ENCODE results near the gene AGPAT1.
A peak's percentile ranks its signal among the peaks of the same experiment; 100 is the strongest.
"Not testable (repeated sequence)": the region's sequence is repeated elsewhere in the genome, so short reads cannot be mapped to it uniquely, and the experiment has no call there.

The AGPAT1 gene

GRCh38 chr6:32198345-32198696, 22.4 kb upstream of the AGPAT1 start:
- DNase-seq, result no peak

GRCh38 chr6:32196682-32197616, 21.1 kb upstream of the AGPAT1 start:
- DNase-seq, result no peak

- DNase-seq, result peak in 1 of 2 experiments; percentile 38
Measured at GRCh38 chr6:32195902-32196681, 20.2 kb upstream of the AGPAT1 start.

GRCh38 chr6:32195652-32195901, 19.7 kb upstream of the AGPAT1 start:
- DNase-seq, result peak; percentile 98 to 99

DNA sequence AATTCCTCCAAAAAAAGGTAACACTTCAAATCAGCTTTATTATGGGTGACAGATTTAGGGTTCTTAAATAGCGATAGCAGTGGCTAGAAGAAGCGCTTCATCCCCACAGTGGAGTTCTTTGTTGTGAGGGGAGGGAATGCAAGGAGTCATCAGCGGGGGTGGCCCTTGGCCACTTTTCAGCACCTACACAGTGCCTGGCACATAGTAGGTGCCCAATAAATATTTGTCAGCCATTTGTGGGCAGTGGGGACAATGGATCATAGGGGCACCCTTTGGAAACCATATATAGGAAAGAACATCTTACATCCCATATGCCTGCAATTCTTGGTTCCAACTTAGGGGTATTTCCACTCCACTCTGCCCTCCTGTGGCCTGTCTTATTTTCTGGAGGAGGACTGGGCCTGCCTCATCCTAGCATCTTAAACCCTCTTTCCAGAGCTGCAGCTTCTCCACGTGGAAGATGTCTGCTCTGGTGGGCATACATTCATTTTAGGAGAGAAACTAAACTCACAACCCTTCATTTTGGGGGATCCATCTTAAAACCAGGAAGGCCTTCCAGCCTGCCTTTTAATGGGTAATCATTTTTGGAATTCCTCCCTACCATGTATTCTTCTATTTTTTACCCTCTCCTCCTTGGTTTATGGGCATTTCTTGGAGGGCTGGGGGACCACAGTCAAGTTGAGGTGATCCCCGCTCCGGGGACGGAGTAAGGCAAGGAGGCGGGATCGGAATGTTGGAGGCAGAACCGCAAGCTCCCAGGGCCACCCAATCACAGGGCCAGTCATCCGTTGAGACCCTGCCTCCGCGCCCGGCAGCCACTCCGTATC, 19.2 kb upstream of the AGPAT1 start:
- DNase-seq, result no peak

- DNase-seq, result no peak
Measured at GRCh38 chr6:32194388-32194787, 18.5 kb upstream of the AGPAT1 start.

- DNase-seq, result not testable (repeated sequence)
Measured at GRCh38 chr6:32193096-32193495, 17.2 kb upstream of the AGPAT1 start.

DNA sequence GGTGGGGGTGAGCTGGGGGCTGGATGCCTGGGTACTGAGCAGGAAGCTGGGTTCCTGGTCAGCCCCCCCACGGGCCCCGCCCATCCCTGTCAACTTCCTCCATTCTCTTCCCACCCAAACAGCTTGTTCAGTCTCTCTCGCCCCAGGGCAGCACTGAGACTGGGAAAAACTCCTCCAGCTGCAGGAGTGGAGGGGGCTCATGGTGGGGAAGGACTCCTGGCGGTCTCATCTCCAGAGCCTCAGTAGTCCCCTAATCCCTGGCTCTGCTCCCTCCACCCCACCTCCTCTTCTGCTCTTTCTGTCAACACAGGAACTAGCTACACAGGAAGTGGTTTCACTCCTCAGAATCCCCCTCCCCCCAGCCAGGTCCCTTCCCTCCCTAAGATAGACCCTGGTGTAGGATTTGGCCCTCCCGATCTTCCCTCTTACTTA, 16.7 kb upstream of the AGPAT1 start, which contains the start of gene GPSM3:
GPSM3 (minus strand) TSS at position 36 of the 432 bp plus-strand sequence. CDS start 130 bp downstream, outside the sequence.
- DNase-seq, result no peak

GRCh38 chr6:32191696-32192607, 16.1 kb upstream of the AGPAT1 start:
- no peak for DNase-seq

DNA sequence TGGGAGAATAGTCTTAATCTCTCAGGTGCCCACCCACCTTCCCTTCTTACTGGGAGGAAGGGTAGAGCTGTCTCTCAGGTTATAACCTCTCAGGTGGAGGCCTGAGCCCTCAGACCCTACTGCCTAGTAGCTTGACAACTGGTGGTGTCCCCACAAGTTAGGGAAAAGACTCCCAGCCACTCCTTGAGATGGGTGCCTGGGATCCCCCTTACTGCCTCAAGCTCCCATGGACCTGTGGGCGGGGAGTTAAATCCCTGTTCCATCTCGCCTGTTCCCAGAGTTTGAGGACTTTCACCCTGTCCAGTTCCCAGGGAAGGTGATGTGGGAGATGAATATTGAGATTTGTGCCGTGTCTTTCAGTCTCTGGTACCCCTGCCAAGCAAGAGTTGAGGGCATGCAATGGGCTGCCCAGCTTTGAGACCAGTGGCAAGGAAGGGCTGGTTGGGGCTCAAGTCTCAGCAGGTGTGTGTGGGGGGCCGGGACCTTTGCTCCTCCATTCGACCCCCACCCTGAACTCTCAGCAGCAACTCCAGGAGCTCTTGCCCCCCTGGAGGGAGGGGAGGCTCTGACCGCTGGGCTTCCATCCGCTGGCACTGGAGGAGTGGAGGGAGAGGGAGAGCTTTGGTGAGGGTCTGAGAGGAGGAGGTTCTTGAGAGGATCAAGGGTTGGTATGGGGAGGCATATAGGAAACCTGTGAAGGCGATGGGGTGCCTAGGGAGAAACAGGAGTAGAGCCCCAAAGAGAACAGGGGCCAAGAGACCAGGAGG, 15.2 kb upstream of the AGPAT1 start:
- DNase-seq, result no peak

- peak; percentile 47 to 76 for DNase-seq
Measured at GRCh38 chr6:32190054-32190851, 14.4 kb upstream of the AGPAT1 start, which contains the start of gene PBX2. Gene PBX2 (minus strand): TSS chr6:32190202. CDS start chr6:32189915, 287 bp downstream.

- DNase-seq, result no peak
Measured at GRCh38 chr6:32189742-32190053, 13.8 kb upstream of the AGPAT1 start.

- DNase-seq, result no peak
Measured at GRCh38 chr6:32189069-32189741, 13.3 kb upstream of the AGPAT1 start.

- DNase-seq, result no peak
Measured at GRCh38 chr6:32188381-32189068, 12.6 kb upstream of the AGPAT1 start.

DNA sequence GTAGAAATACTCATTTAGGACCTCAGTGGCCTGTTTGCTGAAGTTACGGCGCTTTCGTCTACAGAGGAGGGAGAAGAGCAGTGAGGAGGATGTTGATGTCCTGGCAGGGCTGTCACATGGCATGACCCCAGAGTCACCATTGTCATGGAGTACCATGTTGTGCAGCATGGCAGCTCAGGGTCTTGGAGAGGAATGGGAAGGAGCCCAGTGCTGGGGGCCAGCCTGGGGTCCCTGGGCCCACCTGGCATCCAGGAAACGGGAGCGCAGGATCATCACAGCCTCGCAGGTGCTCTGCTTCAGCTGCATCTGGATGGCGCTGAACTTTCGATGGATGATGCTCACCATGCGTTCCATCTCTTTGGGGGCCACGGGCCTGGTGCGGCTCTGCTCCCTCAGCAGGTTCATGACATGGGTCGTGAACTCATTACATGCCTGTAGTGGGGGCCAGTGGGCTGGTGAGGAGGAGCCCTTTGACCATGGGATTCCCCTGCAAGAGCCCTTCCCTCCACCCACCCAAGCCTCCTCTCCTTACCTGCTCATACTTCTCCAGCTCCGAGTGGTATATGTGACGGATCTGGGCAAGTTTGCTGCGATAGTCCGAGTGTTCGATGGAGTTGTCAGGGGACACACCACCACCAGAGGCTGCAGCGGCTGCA, 12.0 kb upstream of the AGPAT1 start:
- DNase-seq, result not testable (repeated sequence)

DNA sequence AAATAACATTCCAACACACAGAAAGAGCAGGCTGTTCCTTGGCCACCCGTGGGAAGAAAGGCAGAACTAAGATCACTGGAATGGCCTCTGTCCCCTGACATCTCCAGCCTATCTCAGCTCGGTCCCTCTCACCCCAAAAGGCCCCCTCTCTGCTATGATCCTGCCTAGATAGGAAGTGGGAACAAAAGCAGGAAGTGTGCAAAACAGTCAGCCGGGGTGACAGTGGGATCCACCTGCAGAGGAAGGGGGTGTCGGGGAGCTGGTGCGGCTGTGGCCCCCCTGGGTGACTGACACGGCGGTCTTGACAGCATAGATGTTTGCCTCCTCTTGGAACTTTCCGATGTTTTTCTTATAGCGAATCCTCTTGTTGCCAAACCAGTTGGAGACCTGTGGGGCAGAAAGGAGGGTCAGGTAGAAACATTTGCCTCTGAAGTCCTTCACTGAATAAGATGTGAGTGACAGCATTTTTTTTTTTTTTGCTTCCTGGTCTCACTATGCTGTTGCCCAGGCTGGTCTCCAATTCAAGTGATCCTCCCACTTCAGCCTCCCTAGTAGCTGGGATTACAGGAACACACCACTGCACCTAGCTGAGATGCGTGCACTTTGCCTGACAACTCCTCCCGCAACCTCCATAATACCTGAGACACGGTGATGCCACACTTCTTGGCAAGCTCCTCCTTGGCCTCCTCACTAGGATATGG, 11.3 kb upstream of the AGPAT1 start:
- DNase-seq, result no peak

DNA sequence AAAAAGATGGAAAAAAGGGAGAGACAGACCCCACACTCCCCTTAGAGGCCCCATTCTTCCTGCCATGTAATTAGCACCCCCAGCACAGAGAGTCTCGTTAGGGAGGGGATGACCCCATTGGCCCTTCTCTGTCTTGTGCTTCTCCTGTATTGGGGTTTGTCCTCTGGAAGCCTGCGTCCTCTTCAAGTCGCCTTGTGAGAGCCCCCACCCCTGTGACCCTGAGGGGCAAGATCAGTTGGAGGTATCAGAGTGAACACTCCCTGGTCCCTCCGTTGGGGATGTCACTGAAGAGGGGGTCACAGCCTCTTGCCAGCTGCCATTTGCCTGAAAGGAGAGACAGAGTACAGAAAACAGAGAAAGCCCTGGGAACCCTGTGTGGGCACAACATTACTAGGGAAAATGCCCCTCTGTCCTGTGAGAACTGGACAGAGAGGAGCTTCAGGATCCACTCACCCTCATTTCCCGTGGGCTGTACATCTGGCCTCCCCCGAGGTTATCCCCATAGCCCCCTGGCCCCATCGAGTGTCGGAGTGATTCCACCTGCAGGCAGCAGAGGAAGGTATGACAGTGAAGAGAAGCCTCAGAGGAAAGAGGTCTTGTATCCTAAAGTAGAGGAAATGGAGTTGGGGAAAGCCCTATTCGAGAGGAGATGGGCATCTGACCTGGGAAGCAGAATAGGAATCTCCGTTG, 10.4 kb upstream of the AGPAT1 start:
- not testable (repeated sequence) for DNase-seq

All from cerebellar nuclear complex (tissue), 1 donor.